ENCODE data around the gene HOXA6. TPM values are rescaled to one million over a fixed set of nuclear protein-coding genes. Genes with fewer than 3 reads are reported as not detected.

Gene HOXA6
- total and polyA plus RNA-seq, 4 experiments from 2014 or later = not detected

- DNase-seq = no peak
- no peak overlapping the region for H3K4me3 Mint-ChIP-seq
- H3K36me3 ChIP-seq (ENCODE audit: insufficient read depth, low read length) = no peaks in the 10 kb centered on the region
- H3K27ac ChIP-seq (ENCODE audit: low read depth, low read length) = no peak overlapping the region
- intact Hi-C loops (cut with micrococcal nuclease) = no loop called here
- H3K27me3 ChIP-seq (ENCODE audit: insufficient read depth, low read length) = no peaks in the 10 kb centered on the region
- H3K4me3 ChIP-seq (ENCODE audit: low read length in 2 of 2) = no peak overlapping the region
- H3K27ac Mint-ChIP-seq = no peak overlapping the region
- peaks cover 0 to 3% of the 10 kb centered on the region in 2 donors for H3K36me3 Mint-ChIP-seq
- POLR2A ChIA-PET (ENCODE audit: partially characterized antibody) = no interaction called here
- no peaks in the 10 kb centered on the region for H3K4me1 ChIP-seq (ENCODE audit: insufficient read depth, low read length)
- CTCF ChIA-PET (ENCODE audit: partially characterized antibody) = interaction anchor here (1.0 to 1.5 kb wide), 2 partner anchors 27 to 428 kb away, joined by 3 read pairs; no protein-coding TSS in a partner anchor
- peaks cover 6 to 9% of the 10 kb centered on the region in 2 donors for H3K27me3 Mint-ChIP-seq
- H3K9me3 ChIP-seq (ENCODE audit: control insufficient read depth in 1 of 2, low read length in 2 of 2) = no peaks in the 10 kb centered on the region
- no peaks in the 10 kb centered on the region for H3K4me1 Mint-ChIP-seq
- peaks cover 0 to 2% (median 0%) of the 10 kb centered on the region in 8 donors for H3K9me3 Mint-ChIP-seq
Measured at GRCh38 chr7:27110186-27111031, 37.2 kb downstream of the HOXA6 start.

- DNase-seq = no peak
- no peaks in the 10 kb centered on the region for H3K36me3 ChIP-seq (ENCODE audit: insufficient read depth, low read length)
- Mint-ChIP-seq H3K9me3 (peaks cover 0 to 2% (median 0%) of the 10 kb centered on the region in 8 donors), H3K27ac (no peak overlapping the region), H3K4me3 (no peak overlapping the region), H3K36me3 (peaks cover 0 to 7% of the 10 kb centered on the region in 2 donors), H3K27me3 (peaks cover 6 to 12% of the 10 kb centered on the region in 2 donors), H3K4me1 (no peaks in the 10 kb centered on the region)
- no peaks in the 10 kb centered on the region for H3K9me3 ChIP-seq (ENCODE audit: control insufficient read depth in 1 of 2, low read length in 2 of 2)
- H3K4me3 ChIP-seq (ENCODE audit: low read length in 2 of 2) = no peak overlapping the region
- peaks cover 2% of the 10 kb centered on the region for H3K27me3 ChIP-seq (ENCODE audit: insufficient read depth, low read length)
- CTCF ChIA-PET (ENCODE audit: partially characterized antibody) = interaction anchor here (1.5 kb wide), 1 partner anchor 427 kb away, joined by 3 read pairs; no protein-coding TSS in a partner anchor
- POLR2A ChIA-PET (ENCODE audit: partially characterized antibody) = no interaction called here
- no peak overlapping the region for H3K27ac ChIP-seq (ENCODE audit: low read depth, low read length)
- intact Hi-C loops (cut with micrococcal nuclease) = no loop called here
- no peaks in the 10 kb centered on the region for H3K4me1 ChIP-seq (ENCODE audit: insufficient read depth, low read length)
Measured at GRCh38 chr7:27109466-27110185, 37.9 kb downstream of the HOXA6 start.

GRCh38 chr7:27108390-27109127 lies 39.0 kb downstream of the HOXA6 start:
- no peak overlapping the region for H3K27ac Mint-ChIP-seq
- H3K36me3 Mint-ChIP-seq = peaks cover 0 to 10% of the 10 kb centered on the region in 2 donors
- no peaks in the 10 kb centered on the region for H3K9me3 ChIP-seq (ENCODE audit: control insufficient read depth in 1 of 2, low read length in 2 of 2)
- no peak overlapping the region for H3K4me3 ChIP-seq (ENCODE audit: low read length in 2 of 2)
- H3K27me3 ChIP-seq (ENCODE audit: insufficient read depth, low read length) = peaks cover 8% of the 10 kb centered on the region
- peaks cover 11 to 21% of the 10 kb centered on the region in 2 donors for H3K27me3 Mint-ChIP-seq
- H3K4me3 Mint-ChIP-seq = no peak overlapping the region
- no peaks in the 10 kb centered on the region for H3K4me1 ChIP-seq (ENCODE audit: insufficient read depth, low read length)
- H3K27ac ChIP-seq (ENCODE audit: low read depth, low read length) = no peak overlapping the region
- POLR2A ChIA-PET (ENCODE audit: partially characterized antibody) = no interaction called here
- intact Hi-C loops (cut with micrococcal nuclease) = no loop called here
- H3K36me3 ChIP-seq (ENCODE audit: insufficient read depth, low read length) = no peaks in the 10 kb centered on the region
- peaks cover 2 to 5% (median 4%) of the 10 kb centered on the region in 4 donors for H3K4me1 Mint-ChIP-seq
- H3K9me3 Mint-ChIP-seq = peaks cover 0 to 3% (median 0%) of the 10 kb centered on the region in 8 donors
- CTCF ChIA-PET (ENCODE audit: partially characterized antibody) = no interaction called here
- DNase-seq = no peak

GRCh38 chr7:27107391-27108381 lies 39.9 kb downstream of the HOXA6 start:
- DNase-seq = no peak

GRCh38 chr7:27106901-27107240 lies 40.7 kb downstream of the HOXA6 start:
- no peak for DNase-seq
- Mint-ChIP-seq H3K27ac (no peak overlapping the region), H3K36me3 (peaks cover 0 to 10% of the 10 kb centered on the region in 2 donors), H3K9me3 (peaks cover 0 to 3% (median 0%) of the 10 kb centered on the region in 8 donors), H3K4me1 (peaks cover 8 to 18% (median 12%) of the 10 kb centered on the region in 4 donors), H3K4me3 (no peak overlapping the region), H3K27me3 (peaks cover 21 to 33% of the 10 kb centered on the region in 2 donors)
- Histone ChIP-seq H3K9me3 (ENCODE audit: control insufficient read depth in 1 of 2, low read length in 2 of 2) (no peaks in the 10 kb centered on the region), H3K27ac (ENCODE audit: low read depth, low read length) (no peak overlapping the region), H3K4me3 (ENCODE audit: low read length in 2 of 2) (no peak overlapping the region), H3K4me1 (ENCODE audit: insufficient read depth, low read length) (peaks cover 8% of the 10 kb centered on the region), H3K36me3 (ENCODE audit: insufficient read depth, low read length) (no peaks in the 10 kb centered on the region), H3K27me3 (ENCODE audit: insufficient read depth, low read length) (peaks cover 21% of the 10 kb centered on the region)
- POLR2A ChIA-PET (ENCODE audit: partially characterized antibody) = no interaction called here
- intact Hi-C loops (cut with micrococcal nuclease) = no loop called here
- CTCF ChIA-PET (ENCODE audit: partially characterized antibody) = no interaction called here

More at GRCh38 chr7:27107391-27108381, 39.9 kb downstream of the HOXA6 start:
- peaks cover 0 to 3% (median 0%) of the 10 kb centered on the region in 8 donors for H3K9me3 Mint-ChIP-seq
- H3K4me1 Mint-ChIP-seq = peaks cover 6 to 11% (median 8%) of the 10 kb centered on the region in 4 donors
- Histone ChIP-seq H3K36me3 (ENCODE audit: insufficient read depth, low read length) (no peaks in the 10 kb centered on the region), H3K4me1 (ENCODE audit: insufficient read depth, low read length) (peaks cover 1% of the 10 kb centered on the region), H3K27me3 (ENCODE audit: insufficient read depth, low read length) (peaks cover 15% of the 10 kb centered on the region), H3K4me3 (ENCODE audit: low read length in 2 of 2) (no peak overlapping the region), H3K27ac (ENCODE audit: low read depth, low read length) (no peak overlapping the region), H3K9me3 (ENCODE audit: control insufficient read depth in 1 of 2, low read length in 2 of 2) (no peaks in the 10 kb centered on the region)
- ChIA-PET CTCF (ENCODE audit: partially characterized antibody) (no interaction called here), POLR2A (ENCODE audit: partially characterized antibody) (no interaction called here)
- no peak overlapping the region for H3K27ac Mint-ChIP-seq
- H3K27me3 Mint-ChIP-seq = peaks cover 15 to 27% of the 10 kb centered on the region in 2 donors
- intact Hi-C loops (cut with micrococcal nuclease) = no loop called here
- H3K4me3 Mint-ChIP-seq = no peak overlapping the region
- peaks cover 0 to 10% of the 10 kb centered on the region in 2 donors for H3K36me3 Mint-ChIP-seq

- CTCF ChIA-PET (ENCODE audit: partially characterized antibody) = no interaction called here
- POLR2A ChIA-PET (ENCODE audit: partially characterized antibody) = no interaction called here
- no peak overlapping the region for H3K4me3 ChIP-seq (ENCODE audit: low read length in 2 of 2)
- no peaks in the 10 kb centered on the region for H3K9me3 ChIP-seq (ENCODE audit: control insufficient read depth in 1 of 2, low read length in 2 of 2)
- H3K27me3 ChIP-seq (ENCODE audit: insufficient read depth, low read length) = peaks cover 26% of the 10 kb centered on the region
- Mint-ChIP-seq H3K4me3 (no peak overlapping the region), H3K27me3 (peaks cover 27 to 38% of the 10 kb centered on the region in 2 donors), H3K36me3 (peaks cover 2 to 14% of the 10 kb centered on the region in 2 donors), H3K27ac (no peak overlapping the region), H3K9me3 (peaks cover 0 to 3% (median 0%) of the 10 kb centered on the region in 8 donors), H3K4me1 (peaks cover 11 to 23% (median 14%) of the 10 kb centered on the region in 4 donors)
- peaks cover 8% of the 10 kb centered on the region for H3K4me1 ChIP-seq (ENCODE audit: insufficient read depth, low read length)
- DNase-seq = no peak
- no peak overlapping the region for H3K27ac ChIP-seq (ENCODE audit: low read depth, low read length)
- no peaks in the 10 kb centered on the region for H3K36me3 ChIP-seq (ENCODE audit: insufficient read depth, low read length)
- intact Hi-C loops (cut with micrococcal nuclease) = no loop called here
Measured at GRCh38 chr7:27106181-27106900, 41.2 kb downstream of the HOXA6 start.
